ENCODE measurements around the gene OR4N2. TPM values are rescaled to one million over a fixed set of nuclear protein-coding genes. Genes with fewer than 3 reads are reported as not detected.

Gene OR4N2
- total RNA-seq, 1 experiment from 2014 or later: not detected

DNA sequence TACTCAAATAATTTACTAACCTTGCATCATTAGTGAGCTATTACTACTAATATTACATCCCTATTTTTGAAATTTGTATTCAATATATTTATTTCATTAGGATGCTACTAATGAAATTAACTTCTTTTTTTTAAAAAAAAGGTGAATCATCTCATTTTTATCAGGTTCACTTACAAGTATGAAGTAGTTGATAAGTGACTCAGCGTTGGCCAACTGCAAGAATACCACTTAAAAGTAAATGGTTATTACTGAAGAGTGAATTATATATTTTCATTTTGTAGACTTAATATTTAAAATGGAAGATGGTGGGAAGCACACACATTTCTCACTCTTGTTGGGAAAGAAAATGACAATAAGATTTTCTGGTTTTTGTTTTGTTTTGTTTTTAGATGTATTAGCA lies 19.6 kb downstream of the OR4N2 start:
- H4K20me1 ChIP-seq (ENCODE audit: insufficient read depth): no peaks in the 10 kb centered on the region
- H3K4me2 ChIP-seq (ENCODE audit: low read length): no peak overlapping the region
- no TSS peak for BruUV-seq (replicated peaks)
- no peaks in the 10 kb centered on the region for H3K79me2 ChIP-seq (ENCODE audit: insufficient read depth, low read length)
- H3K9me3 ChIP-seq (ENCODE audit: control insufficient read depth in 1 of 2, insufficient read depth in 1 of 2, low read depth in 1 of 2, low read length in 2 of 2): peaks cover 4 to 6% of the 10 kb centered on the region in 2 experiments; a peak in 1 of 4 replicates
- H2AFZ ChIP-seq (ENCODE audit: low read depth, low read length, poor library complexity, severe bottlenecking): no peak overlapping the region
- ChIA-PET RAD21 (ENCODE audit: low non-redundant PET in 1 of 2, low total read pairs in 2 of 2, uncharacterized antibody in 2 of 2, unreplicated experiment in 2 of 2) (no interaction called here), POLR2A (no interaction called here), CTCF (no interaction called here)
- DNase-seq (ENCODE audit: low read depth, low spot score): no peak
- no peak for TF ChIP-seq CEBPB (IDR thresholded peaks at IDR 0.05; ENCODE audit: low read depth)
- TF ChIP-seq, protein P1, sequence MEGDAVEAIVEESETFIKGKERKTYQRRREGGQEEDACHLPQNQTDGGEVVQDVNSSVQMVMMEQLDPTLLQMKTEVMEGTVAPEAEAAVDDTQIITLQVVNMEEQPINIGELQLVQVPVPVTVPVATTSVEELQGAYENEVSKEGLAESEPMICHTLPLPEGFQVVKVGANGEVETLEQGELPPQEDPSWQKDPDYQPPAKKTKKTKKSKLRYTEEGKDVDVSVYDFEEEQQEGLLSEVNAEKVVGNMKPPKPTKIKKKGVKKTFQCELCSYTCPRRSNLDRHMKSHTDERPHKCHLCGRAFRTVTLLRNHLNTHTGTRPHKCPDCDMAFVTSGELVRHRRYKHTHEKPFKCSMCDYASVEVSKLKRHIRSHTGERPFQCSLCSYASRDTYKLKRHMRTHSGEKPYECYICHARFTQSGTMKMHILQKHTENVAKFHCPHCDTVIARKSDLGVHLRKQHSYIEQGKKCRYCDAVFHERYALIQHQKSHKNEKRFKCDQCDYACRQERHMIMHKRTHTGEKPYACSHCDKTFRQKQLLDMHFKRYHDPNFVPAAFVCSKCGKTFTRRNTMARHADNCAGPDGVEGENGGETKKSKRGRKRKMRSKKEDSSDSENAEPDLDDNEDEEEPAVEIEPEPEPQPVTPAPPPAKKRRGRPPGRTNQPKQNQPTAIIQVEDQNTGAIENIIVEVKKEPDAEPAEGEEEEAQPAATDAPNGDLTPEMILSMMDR (IDR thresholded peaks at IDR 0.05 in 2 of 3, conservative IDR thresholded peaks at IDR 0.05 in 1 of 3; ENCODE audit: borderline replicate concordance in 1 of 3, insufficient read depth in 1 of 3, low read depth in 2 of 3, low read length in 2 of 3): no peak
- TF ChIP-seq ELF1 (IDR thresholded peaks at IDR 0.05; ENCODE audit: borderline replicate concordance, low read depth): no peak
- no peak for TF ChIP-seq SIN3A (IDR thresholded peaks at IDR 0.05; ENCODE audit: low read depth)
- TF ChIP-seq, protein P2, sequence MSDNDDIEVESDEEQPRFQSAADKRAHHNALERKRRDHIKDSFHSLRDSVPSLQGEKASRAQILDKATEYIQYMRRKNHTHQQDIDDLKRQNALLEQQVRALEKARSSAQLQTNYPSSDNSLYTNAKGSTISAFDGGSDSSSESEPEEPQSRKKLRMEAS (IDR thresholded peaks at IDR 0.05): no peak
- no peak for TF ChIP-seq EGR1 (IDR thresholded peaks at IDR 0.05; ENCODE audit: low read depth)
- TF ChIP-seq POLR2A (IDR thresholded peaks at IDR 0.05; ENCODE audit: borderline replicate concordance, extremely low read depth, insufficient read depth, insufficient read length): no peak
- TF ChIP-seq POLR2AphosphoS5 (IDR thresholded peaks at IDR 0.05; ENCODE audit: low read depth, low read length): no peak
- TF ChIP-seq SRF (IDR thresholded peaks at IDR 0.05; ENCODE audit: low read depth): no peak
- no peak for TF ChIP-seq TCF7L2 (IDR thresholded peaks at IDR 0.05; ENCODE audit: borderline replicate concordance, extremely low read depth, insufficient read depth, insufficient read length)
- TF ChIP-seq EZH2phosphoT487 (IDR thresholded peaks at IDR 0.05; ENCODE audit: borderline replicate concordance): no peak
- TF ChIP-seq REST (IDR thresholded peaks at IDR 0.05; ENCODE audit: low read depth): no peak
- TF ChIP-seq ATF3 (IDR thresholded peaks at IDR 0.05): no peak
- no peak for TF ChIP-seq JUND (IDR thresholded peaks at IDR 0.05)
- no peak for TF ChIP-seq EZH2 (IDR thresholded peaks at IDR 0.05)
- TF ChIP-seq YY1 (IDR thresholded peaks at IDR 0.05; ENCODE audit: extremely low read depth, insufficient replicate concordance, low read depth, low read length): no peak
- no peaks in the 10 kb centered on the region for H3K4me1 ChIP-seq (ENCODE audit: control insufficient read depth in 1 of 2, insufficient read depth in 2 of 2, low read length in 2 of 2)
- no peak overlapping the region for H3K27ac ChIP-seq (ENCODE audit: low read depth, low read length)
- no peak overlapping the region for H3K4me3 ChIP-seq (replicated peaks in 1 of 2; ENCODE audit: low read depth in 1 of 2, low read length in 2 of 2)
- no peaks in the 10 kb centered on the region for H3K9me2 ChIP-seq (ENCODE audit: insufficient read depth)
- no peaks in the 10 kb centered on the region for H3K36me3 ChIP-seq (ENCODE audit: control insufficient read depth in 1 of 2, insufficient read depth in 2 of 2, low read length in 2 of 2)
- ATAC-seq: no peak
- H3K27me3 ChIP-seq (ENCODE audit: insufficient read depth, low read length): no peaks in the 10 kb centered on the region
- intact Hi-C loops (cut with micrococcal nuclease): no loop called here
- no peak overlapping the region for H3K9ac ChIP-seq (ENCODE audit: low read length)
